Lung (tissue), 12 donors: ENCODE measurements around the gene PBXIP1. TPM values are rescaled to one million over a fixed set of nuclear protein-coding genes. Genes with fewer than 3 reads are reported as not detected.

Source experiments
- ATAC-seq: fragments of 200-7000 bp; cut with Tn5 transposase; one replicate; pipeline ENCODE4 v1.9.1; 2020; ENCODE audit warnings: moderate number of reproducible peaks; ENCODE audit not compliant: insufficient read depth, low FRiP score
- DNase-seq, 3 donors: peaks; one replicate each; pipeline ENCODE4 v3.0.0-alpha.2; 2013 to 2017
- H3K27ac ChIP-seq, 2 donors: one replicate each; pipeline ENCODE4 v1.5.1; 2013; ENCODE audit warnings: mild to moderate bottlenecking in 2 of 2, moderate library complexity in 2 of 2, control low read depth in 1 of 2, inconsistent platforms in 1 of 2, low read depth in 1 of 2, low read length in 1 of 2
- H3K27me3 ChIP-seq, 3 donors: one replicate each; pipeline ENCODE4 v1.5.1; 2013; ENCODE audit warnings: low read length in 2 of 3; ENCODE audit not compliant: control insufficient read depth in 3 of 3, insufficient read depth in 3 of 3
- H3K36me3 ChIP-seq, 4 donors: one replicate each; pipeline ENCODE4 v1.5.1; 2013; ENCODE audit warnings: low read length in 4 of 4, mild to moderate bottlenecking in 1 of 4, moderate library complexity in 1 of 4; ENCODE audit not compliant: control insufficient read depth in 4 of 4, insufficient read depth in 4 of 4
- H3K4me1 ChIP-seq, 5 donors: one replicate each; pipeline ENCODE4 v1.5.1; 2013; ENCODE audit warnings: low read length in 5 of 5, mild to moderate bottlenecking in 2 of 5, moderate library complexity in 1 of 5; ENCODE audit not compliant: control insufficient read depth in 5 of 5, insufficient read depth in 5 of 5
- H3K4me3 ChIP-seq: one replicate; pipeline ENCODE4 v1.5.1; 2013; ENCODE audit warnings: mild to moderate bottlenecking, control low read depth, moderate library complexity
- H3K9ac ChIP-seq, 2 donors: one replicate each; pipeline ENCODE4 v1.5.1; 2013; ENCODE audit warnings: low read length in 2 of 2, control low read depth in 1 of 2; ENCODE audit not compliant: insufficient read depth in 1 of 2
- H3K9me3 ChIP-seq, 4 donors: one replicate each; pipeline ENCODE4 v1.5.1; 2013; ENCODE audit warnings: low read length in 3 of 4, mild to moderate bottlenecking in 1 of 4, moderate library complexity in 1 of 4; ENCODE audit not compliant: control insufficient read depth in 4 of 4, insufficient read depth in 3 of 4
- CTCF ChIP-seq: IDR thresholded peaks from 2 replicates; pipeline ENCODE4 v1.5.1; 2012; ENCODE audit warnings: mild to moderate bottlenecking; ENCODE audit errors: control extremely low read depth, extremely low read depth
- WGBS, 2 donors: extraction: QIAGEN DNeasy Blood & Tissue Kit; methylation state at CpG; one replicate each; pipeline ENCODE4 v1.1.7; 2013; 5-methylcytosine and 5-hydroxymethylcytosine counted together
- polyA plus RNA-seq, 2 donors: library from polyadenylated mRNA; stranded (reverse); fragments of 200-250 nt; gene quantifications; one replicate each; pipeline ENCODE4 v1.2.1, GENCODE V29; 2013
- total RNA-seq, 2 donors: library from RNA; depleted of rRNA in 1 of 2; stranded (reverse); fragments of >200 nt in 1 of 2; gene quantifications; one replicate each; pipeline ENCODE4 v1.2.1, GENCODE V29; 2014 to 2021
- donor health status: control.
- donor health status: control.
- donor health status: Bipolar disorder and iron deficiency.
- donor health status: healthy.
- donor health status: DM: yes; HTN: yes; CAD: no.

Gene PBXIP1
- total and polyA plus RNA-seq, 4 donors, result 32.8 to 178 (median 35.3) TPM

- Histone ChIP-seq H3K36me3 (peaks cover 0 to 21% (median 8%) of the 10 kb centered on the region in 4 donors), H3K9ac (no peak overlapping the region), H3K4me1 (peaks cover 0 to 8% (median 4%) of the 10 kb centered on the region in 5 donors), H3K27ac (peak overlapping the region in 1 of 2 donors; percentile 80), H3K4me3 (no peak overlapping the region), H3K27me3 (no peaks in the 10 kb centered on the region), H3K9me3 (no peaks in the 10 kb centered on the region)
- TF ChIP-seq CTCF, result no peak
- 76 to 92% methylated on average over 11 of the region's 11 CpGs for WGBS, 2 donors
- ATAC-seq (peak; percentile 23), DNase-seq (no peak)
Measured at GRCh38 chr1:154931940-154932487, 23.9 kb downstream of the PBXIP1 start.

GRCh38 chr1:154926201-154926600 is 29.7 kb downstream of the PBXIP1 start:
- ATAC-seq (no peak), DNase-seq (no peak)
- H3K4me1 ChIP-seq, result no peaks in the 10 kb centered on the region
- no peak overlapping the region for H3K27ac ChIP-seq
- no peak for TF ChIP-seq CTCF
- no peaks in the 10 kb centered on the region for H3K9me3 ChIP-seq
- H3K36me3 ChIP-seq, result peaks cover 0 to 60% (median 23%) of the 10 kb centered on the region in 4 donors
- no peak overlapping the region for H3K9ac ChIP-seq
- WGBS, 2 donors, result 72 to 81% methylated on average over 13 of the region's 13 CpGs
- H3K27me3 ChIP-seq, result no peaks in the 10 kb centered on the region
- no peak overlapping the region for H3K4me3 ChIP-seq

- Histone ChIP-seq H3K9ac (no peak overlapping the region), H3K27ac (no peak overlapping the region), H3K4me3 (no peak overlapping the region), H3K9me3 (no peaks in the 10 kb centered on the region), H3K36me3 (peaks cover 0 to 62% (median 23%) of the 10 kb centered on the region in 4 donors), H3K27me3 (no peaks in the 10 kb centered on the region), H3K4me1 (no peaks in the 10 kb centered on the region)
- DNase-seq (no peak), ATAC-seq (no peak)
- 83 to 87% methylated on average over 3 of the region's 3 CpGs for WGBS, 2 donors
- no peak for TF ChIP-seq CTCF
Measured at GRCh38 chr1:154925335-154926170, 30.3 kb downstream of the PBXIP1 start.
